HepG2 (cell line): ENCODE results near the gene POLR1H. TPM values are rescaled to one million over a fixed set of nuclear protein-coding genes. Genes with fewer than 3 reads are reported as not detected.

Source experiments
- ATAC-seq: fragments of 200-7000 bp; cut with Tn5 transposase; 3 replicates; pipeline ENCODE4 v1.9.1; 2020; ENCODE audit warnings: mild to moderate bottlenecking, moderate library complexity
- BruUV-seq: library from RNA; stranded (reverse); fragments of 400-500 nt; replicated peaks from 2 replicates; lab custom pipeline; 2021; lab: Mats Ljungman, UMichigan
- CTCF ChIA-PET: fragments of 300-600 bp; formaldehyde crosslinking; extraction: SDS; loops from one replicate; lab custom pipeline; 2021; ENCODE audit warnings: low total read pairs, inconsistent platforms, low intra/inter-chr PET ratio; lab: Yijun Ruan, JAX
- POLR2A ChIA-PET: fragments of 350-600 bp; sonication (Branson Sonifier 250); formaldehyde crosslinking; loops from one replicate; lab custom pipeline; 2020; ENCODE audit warnings: antibody characterized with exemption, inconsistent platforms; lab: Yijun Ruan, JAX
- DNase-seq: peaks from one replicate; pipeline ENCODE4 v3.0.0-alpha.2; 2015; ENCODE audit warnings: low spot score
- FAIRE-seq: peaks from 3 replicates; lab custom pipeline; 2011; peaks lifted over from hg19 to GRCh38; lab: Jason Lieb, UNC
- H2AFZ ChIP-seq: one replicate; pipeline ENCODE4 v1.6.1; 2011; ENCODE audit warnings: low read length, inconsistent platforms
- H3K27ac ChIP-seq: fragments of 300-600 bp; 3 replicates; pipeline ENCODE4 v1.8.0; 2011; ENCODE audit warnings: mixed run types, mild to moderate bottlenecking, mixed read lengths, low read length, inconsistent platforms; ENCODE audit not compliant: insufficient read depth; ENCODE audit errors: extremely low read length
- H3K27me3 ChIP-seq, 2 experiments: fragments of 200-600 bp in 1 of 2; 2 replicates in 1 of 2; 3 replicates in 1 of 2; pipeline versions ENCODE4 v1.6.0 to v1.8.0; 2011; ENCODE audit warnings: low read length in 2 of 2, mild to moderate bottlenecking in 2 of 2, moderate library complexity in 2 of 2, inconsistent platforms in 1 of 2; ENCODE audit not compliant: insufficient read depth in 2 of 2, control insufficient read depth in 1 of 2
- H3K36me3 ChIP-seq, 2 experiments: fragments of 200-600 bp in 1 of 2; replicated peaks in 1 of 2; 2 replicates in 1 of 2; 3 replicates in 1 of 2; pipeline versions ENCODE4 v1.5.1 to v1.8.0; 2011; ENCODE audit warnings: low read length in 2 of 2, inconsistent platforms in 1 of 2; ENCODE audit not compliant: insufficient read depth in 2 of 2, control insufficient read depth in 1 of 2
- H3K4me1 ChIP-seq: 2 replicates; pipeline ENCODE4 v1.5.1; 2012; ENCODE audit warnings: low read length, inconsistent platforms; ENCODE audit not compliant: insufficient read depth
- H3K4me2 ChIP-seq: 2 replicates; pipeline ENCODE4 v1.6.0; 2011; ENCODE audit warnings: low read depth, low read length, inconsistent platforms
- H3K4me3 ChIP-seq, 3 experiments: fragments of 200-600 bp in 1 of 3; sonication (generic), shearing (Covaris generic) in 1 of 3; replicated peaks in 1 of 3; 2 replicates each; pipeline ENCODE4 v1.5.1; 2011 to 2016; ENCODE audit warnings: low read length in 3 of 3, inconsistent platforms in 2 of 3, low read depth in 2 of 3, mild to moderate bottlenecking in 2 of 3, control low read depth in 1 of 3, mixed read lengths in 1 of 3; ENCODE audit not compliant: insufficient read depth in 1 of 3
- H3K79me2 ChIP-seq: one replicate; pipeline ENCODE4 v1.6.1; 2011; ENCODE audit warnings: low read length, inconsistent platforms; ENCODE audit not compliant: insufficient read depth
- H3K9ac ChIP-seq: 2 replicates; pipeline ENCODE4 v1.6.0; 2011; ENCODE audit warnings: mild to moderate bottlenecking, low read depth, low read length, inconsistent platforms; ENCODE audit not compliant: insufficient read depth
- H3K9me3 ChIP-seq: 2 replicates; pipeline ENCODE4 v1.5.1; 2012; ENCODE audit warnings: mild to moderate bottlenecking, low read length
- H4K20me1 ChIP-seq: 2 replicates; pipeline ENCODE4 v1.6.0; 2011; ENCODE audit warnings: inconsistent platforms, mild to moderate bottlenecking, low read length, moderate library complexity; ENCODE audit not compliant: insufficient read depth
- AKNA ChIP-seq: sonication (generic); formaldehyde crosslinking; IDR thresholded peaks from 2 replicates; pipeline ENCODE4 v1.4.0; 2020; ENCODE audit warnings: missing genetic modification reagents, borderline replicate concordance
- ARNTL ChIP-seq: sonication (generic); formaldehyde crosslinking; IDR thresholded peaks from 2 replicates; pipeline ENCODE4 v1.4.0; 2020; ENCODE audit warnings: mild to moderate bottlenecking, missing genetic modification reagents
- ATRX ChIP-seq: sonication (generic); formaldehyde crosslinking; IDR thresholded peaks from 2 replicates; pipeline ENCODE4 v1.4.0; 2020; ENCODE audit warnings: missing genetic modification reagents, borderline replicate concordance
- BCL3 ChIP-seq: sonication (generic); formaldehyde crosslinking; IDR thresholded peaks from 2 replicates; pipeline ENCODE4 v1.5.1; 2020; ENCODE audit warnings: mild to moderate bottlenecking, missing genetic modification reagents, moderate library complexity
- DRAP1 ChIP-seq: IDR thresholded peaks from 2 replicates; pipeline ENCODE4 v1.6.1; 2016; ENCODE audit warnings: missing genetic modification reagents, missing compliant biosample characterization
- JDP2 ChIP-seq: sonication (generic); formaldehyde crosslinking; IDR thresholded peaks from 2 replicates; pipeline ENCODE4 v1.8.1; 2022; ENCODE audit warnings: missing genetic modification reagents, borderline replicate concordance
- LCORL ChIP-seq, 2 experiments: fragments of 450-650 bp in 1 of 2; sonication (generic) in 1 of 2; formaldehyde crosslinking in 1 of 2; IDR thresholded peaks; 2 replicates each; pipeline versions ENCODE4 v1.5.0 to v1.6.1; 2017 to 2020; ENCODE audit warnings: antibody characterized with exemption in 1 of 2, missing genetic modification reagents in 1 of 2
- RARA ChIP-seq: IDR thresholded peaks from 2 replicates; pipeline ENCODE4 v1.6.1; 2016; ENCODE audit warnings: missing genetic modification reagents, missing compliant biosample characterization
- THAP11 ChIP-seq: IDR thresholded peaks from 2 replicates; pipeline ENCODE4 v1.6.1; 2016; ENCODE audit warnings: missing biosample characterization, missing genetic modification reagents
- ZBTB38 ChIP-seq: sonication (generic); formaldehyde crosslinking; IDR thresholded peaks from 2 replicates; pipeline ENCODE4 v1.5.1; 2020; ENCODE audit warnings: mild to moderate bottlenecking, missing genetic modification reagents
- ZBTB8A ChIP-seq: sonication (generic); formaldehyde crosslinking; IDR thresholded peaks from 2 replicates; pipeline ENCODE4 v1.4.0; 2020; ENCODE audit warnings: mild to moderate bottlenecking, low read depth, missing genetic modification reagents, borderline replicate concordance
- ZFYVE20 ChIP-seq: sonication (generic); formaldehyde crosslinking; IDR thresholded peaks from 2 replicates; pipeline ENCODE4 v1.8.0; 2023; ENCODE audit warnings: low read depth, mild to moderate bottlenecking, moderate library complexity, missing genetic modification reagents, borderline replicate concordance
- ZNF121 ChIP-seq: sonication (generic); formaldehyde crosslinking; IDR thresholded peaks from 2 replicates; pipeline ENCODE4 v1.5.0; 2020; ENCODE audit warnings: mild to moderate bottlenecking, missing genetic modification reagents
- ZNF329 ChIP-seq: sonication (generic); formaldehyde crosslinking; IDR thresholded peaks from 2 replicates; pipeline ENCODE4 v1.9.0; 2021; ENCODE audit warnings: low read depth, mild to moderate bottlenecking, missing genetic modification reagents
- ZNF567 ChIP-seq: sonication (generic); formaldehyde crosslinking; IDR thresholded peaks from 2 replicates; pipeline ENCODE4 v1.8.1; 2023; ENCODE audit warnings: mild to moderate bottlenecking, missing genetic modification reagents, borderline replicate concordance
- whole genome bisulfite sequencing: methylation state at CpG from one replicate; pipeline ENCODE4 v1.1.6; 2017; ENCODE audit warnings: low lambda C conversion rate; 5-methylcytosine and 5-hydroxymethylcytosine counted together
- in situ Hi-C: cut with HindIII; loops from 2 replicates; pipeline ENCODE4 v1.10.0; 2017; ENCODE audit warnings: low pct_unique_long_range_greater_than_20kb; ENCODE audit not compliant: extremely low pct_ligation_motif_present
- intact Hi-C: fragments of 100-400 bp; cut with micrococcal nuclease; formaldehyde crosslinking; loops from one replicate; pipeline ENCODE4 v1.10.0; 2022; ENCODE audit not compliant: unreplicated experiment
- polyA plus RNA-seq, 8 experiments: library from polyadenylated mRNA; depleted of rRNA in 3 of 8; stranded (reverse) in 7 of 8; unstranded in 1 of 8; fragments of >200 nt; fragmentation: Illumina TruSeq in 4 of 8; extraction: Trizol in 4 of 8; gene quantifications; 2 replicates each; pipeline versions ENCODE4 v1.2.1 to v1.2.3, GENCODE V29; 2011 to 2016; ENCODE audit warnings: low read depth in 4 of 8, missing spikeins in 1 of 8, mixed read lengths in 1 of 8; ENCODE audit not compliant: insufficient read depth in 1 of 8
- total RNA-seq, 5 experiments: library from RNA; depleted of rRNA; stranded (reverse); fragments of >200 nt; fragmentation: Illumina TruSeq; extraction: Trizol; gene quantifications; 2 replicates each; pipeline ENCODE4 v1.2.3, GENCODE V29; 2016; ENCODE audit warnings: low read depth in 1 of 5
- TF ChIP-seq, protein P1 (sequence below): sonication (generic); formaldehyde crosslinking; IDR thresholded peaks from 2 replicates; pipeline ENCODE4 v1.8.1; 2022; ENCODE audit warnings: low read depth, mild to moderate bottlenecking, missing genetic modification reagents

Gene POLR1H
- total and polyA plus RNA-seq, 2 of the 13 experiments (the other 11 are each of a cell fraction or from before 2014, with no cell fraction given): 61.4 to 79.8 TPM

- no peak overlapping the region for H3K4me2 ChIP-seq
- no peak for ATAC-seq
- no peak overlapping the region for H2AFZ ChIP-seq
- intact Hi-C loops (no loop called here), in situ Hi-C loops (no loop called here)
- no peaks in the 10 kb centered on the region for H3K27me3 ChIP-seq
- no peak for FAIRE-seq
- peaks cover 3 to 6% of the 10 kb centered on the region in 2 experiments; a peak in 2 of 5 replicates for H3K36me3 ChIP-seq
- 95% methylated on average over 1 of the region's 1 CpG for WGBS
- ChIA-PET POLR2A (no interaction called here), CTCF (no interaction called here)
- H3K4me3 ChIP-seq: no peak overlapping the region
- no peaks in the 10 kb centered on the region for H3K79me2 ChIP-seq
- H3K27ac ChIP-seq: no peak overlapping the region
- no peak for DNase-seq
- no peaks in the 10 kb centered on the region for H3K9me3 ChIP-seq
- no peaks in the 10 kb centered on the region for H3K4me1 ChIP-seq
- no TSS peak for BruUV-seq
- no peak overlapping the region for H3K9ac ChIP-seq
- no peaks in the 10 kb centered on the region for H4K20me1 ChIP-seq
- no peak for TF ChIP-seq ZBTB8A (CRISPR knock-in tag)
- no peak for TF ChIP-seq ATRX
- no peak for TF ChIP-seq THAP11
- no peak for TF ChIP-seq ZNF329 (CRISPR knock-in tag)
- no peak for TF ChIP-seq AKNA (CRISPR knock-in tag)
- TF ChIP-seq ZBTB38 (CRISPR knock-in tag): no peak
- no peak for TF ChIP-seq ARNTL (CRISPR knock-in tag)
- TF ChIP-seq LCORL (IDR thresholded peaks at IDR 0.05): no peak
- no peak for TF ChIP-seq LCORL (CRISPR knock-in tag; IDR thresholded peaks at IDR 0.05)
- TF ChIP-seq, protein P1, sequence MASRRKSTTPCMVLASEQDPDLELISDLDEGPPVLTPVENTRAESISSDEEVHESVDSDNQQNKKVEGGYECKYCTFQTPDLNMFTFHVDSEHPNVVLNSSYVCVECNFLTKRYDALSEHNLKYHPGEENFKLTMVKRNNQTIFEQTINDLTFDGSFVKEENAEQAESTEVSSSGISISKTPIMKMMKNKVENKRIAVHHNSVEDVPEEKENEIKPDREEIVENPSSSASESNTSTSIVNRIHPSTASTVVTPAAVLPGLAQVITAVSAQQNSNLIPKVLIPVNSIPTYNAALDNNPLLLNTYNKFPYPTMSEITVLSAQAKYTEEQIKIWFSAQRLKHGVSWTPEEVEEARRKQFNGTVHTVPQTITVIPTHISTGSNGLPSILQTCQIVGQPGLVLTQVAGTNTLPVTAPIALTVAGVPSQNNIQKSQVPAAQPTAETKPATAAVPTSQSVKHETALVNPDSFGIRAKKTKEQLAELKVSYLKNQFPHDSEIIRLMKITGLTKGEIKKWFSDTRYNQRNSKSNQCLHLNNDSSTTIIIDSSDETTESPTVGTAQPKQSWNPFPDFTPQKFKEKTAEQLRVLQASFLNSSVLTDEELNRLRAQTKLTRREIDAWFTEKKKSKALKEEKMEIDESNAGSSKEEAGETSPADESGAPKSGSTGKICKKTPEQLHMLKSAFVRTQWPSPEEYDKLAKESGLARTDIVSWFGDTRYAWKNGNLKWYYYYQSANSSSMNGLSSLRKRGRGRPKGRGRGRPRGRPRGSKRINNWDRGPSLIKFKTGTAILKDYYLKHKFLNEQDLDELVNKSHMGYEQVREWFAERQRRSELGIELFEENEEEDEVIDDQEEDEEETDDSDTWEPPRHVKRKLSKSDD: no peak
- TF ChIP-seq BCL3 (CRISPR knock-in tag): no peak
- TF ChIP-seq ZNF567 (CRISPR knock-in tag): no peak
- TF ChIP-seq ZNF121 (CRISPR knock-in tag): no peak
- no peak for TF ChIP-seq DRAP1
- TF ChIP-seq RARA (CRISPR knock-in tag): no peak
- TF ChIP-seq JDP2 (CRISPR knock-in tag): no peak
- no peak for TF ChIP-seq ZFYVE20
These were observed 25.3 kb upstream of the POLR1H start for GRCh38 chr6:30035784-30036183.
